Psoas muscle (tissue), 8 donors: Measurements from ENCODE around the gene IFRD1. TPM values are rescaled to one million over a fixed set of nuclear protein-coding genes. Genes with fewer than 3 reads are reported as not detected.
A peak's percentile ranks its signal among the peaks of the same experiment; 100 is the strongest.

ENCODE experiments used
- ATAC-seq, 4 donors: fragments of 200-7000 bp; cut with Tn5 transposase; one replicate each; pipeline ENCODE4 v1.9.1; 2020; ENCODE audit warnings: moderate library complexity in 3 of 4, mild to moderate bottlenecking in 2 of 4
- DNase-seq, 2 donors: peaks; one replicate each; pipeline ENCODE4 v3.0.0-alpha.2; 2020
- H3K27ac ChIP-seq: fragments of 200-600 bp; one replicate; pipeline ENCODE4 v1.8.0; 2022
- H3K27me3 ChIP-seq, 3 donors: fragments of 200-600 bp in 1 of 3; one replicate each; pipeline versions ENCODE4 v1.6.1 to v1.8.0; 2013 to 2022; ENCODE audit warnings: low read length in 2 of 3, mild to moderate bottlenecking in 2 of 3, moderate library complexity in 1 of 3; ENCODE audit not compliant: insufficient read depth in 3 of 3
- H3K36me3 ChIP-seq, 2 donors: fragments of 200-600 bp in 1 of 2; one replicate each; pipeline versions ENCODE4 v1.6.1 to v1.8.0; 2013 to 2022; ENCODE audit warnings: low read depth in 1 of 2, mild to moderate bottlenecking in 1 of 2, moderate library complexity in 1 of 2; ENCODE audit not compliant: insufficient read depth in 1 of 2
- H3K4me1 ChIP-seq: fragments of 200-600 bp; one replicate; pipeline ENCODE4 v1.8.0; 2022
- H3K4me3 ChIP-seq: fragments of 200-600 bp; one replicate; pipeline ENCODE4 v1.8.0; 2022; ENCODE audit warnings: mild to moderate bottlenecking
- H3K9me3 ChIP-seq: fragments of 200-600 bp; one replicate; pipeline ENCODE4 v1.8.0; 2022
- CTCF ChIP-seq: fragments of 200-600 bp; IDR thresholded peaks from one replicate; pipeline ENCODE4 v1.8.0; 2022; ENCODE audit warnings: antibody characterized with exemption
- WGBS, 3 donors: extraction: QIAGEN DNeasy Blood & Tissue Kit; methylation state at CpG; one replicate each; pipeline versions ENCODE4 v1.1.6 to v1.1.7; 2013; 5-methylcytosine and 5-hydroxymethylcytosine counted together
- intact Hi-C, 2 donors: fragments of 100-400 bp; cut with DNase I; formaldehyde crosslinking; loops; one replicate each; pipeline versions ENCODE4 v1.11.0 to v1.14.2; 2022
- polyA plus RNA-seq, 3 donors: library from polyadenylated mRNA; stranded (reverse); fragments of 200-250 nt; gene quantifications; one replicate each; pipeline ENCODE4 v1.2.3, GENCODE V29; 2013
- total RNA-seq, 4 donors: library from RNA; stranded (reverse); fragmentation: NEBNext Ultra II Directional in 2 of 4; extraction: Animal tissue kit (Norgen Biotek cat#: 25700) in 2 of 4; gene quantifications; one replicate each; pipeline versions ENCODE4 v1.2.1 to v1.2.4, GENCODE V29; 2021 to 2023
- donor health status: healthy with polysubstance abuse.
- donor health status: DM: no; HTN: no; CAD: no; lungs with moderate emphysema.
- donor health status: Bipolar disorder and iron deficiency.
- donor health status: healthy.
- donor health status: DM: yes; HTN: yes; CAD: no.
- donor health status: DM: no; HTN: no; CAD: no.
- donor health status: DM: no; HTN: no; CAD: no.
- donor health status: DM: yes; HTN: yes; CAD: no.

Gene IFRD1
- total and polyA plus RNA-seq, 7 donors, result 34.7 to 163 (median 60.3) TPM

- Histone ChIP-seq H3K4me3 (no peak overlapping the region), H3K27me3 (no peaks in the 10 kb centered on the region), H3K36me3 (no peaks in the 10 kb centered on the region), H3K27ac (no peak overlapping the region), H3K4me1 (no peaks in the 10 kb centered on the region), H3K9me3 (no peaks in the 10 kb centered on the region)
- no peak for DNase-seq
- WGBS, 3 donors, result 85 to 88% (median 86%) methylated on average over 5 of the region's 5 CpGs
- TF ChIP-seq CTCF, result no peak
- intact Hi-C loops, result no loop called here
- ATAC-seq, result peak in 3 of 4 donors; percentile 29 to 51 (median 51)
Observed at GRCh38 chr7:112510001-112510742, 59.9 kb downstream of the IFRD1 start.

- no peak for DNase-seq
- no peaks in the 10 kb centered on the region for H3K27me3 ChIP-seq
- no peak for TF ChIP-seq CTCF
Observed at GRCh38 chr7:112510743-112511110, 60.5 kb downstream of the IFRD1 start.

GRCh38 chr7:112511451-112512202 is 61.4 kb downstream of the IFRD1 start:
- ATAC-seq, result peak in 1 of 4 donors; percentile 31
- H3K36me3 ChIP-seq, result no peaks in the 10 kb centered on the region
- H3K4me3 ChIP-seq, result no peak overlapping the region
- H3K9me3 ChIP-seq, result no peaks in the 10 kb centered on the region
- H3K4me1 ChIP-seq, result no peaks in the 10 kb centered on the region
- no peak for DNase-seq
- TF ChIP-seq CTCF, result no peak
- no peak overlapping the region for H3K27ac ChIP-seq
- no peaks in the 10 kb centered on the region for H3K27me3 ChIP-seq
- intact Hi-C loops, result no loop called here
- 45 to 54% (median 47%) methylated on average over 6 of the region's 6 CpGs for WGBS, 3 donors

More at GRCh38 chr7:112510743-112511110, 60.5 kb downstream of the IFRD1 start:
- Histone ChIP-seq H3K4me3 (no peak overlapping the region), H3K36me3 (no peaks in the 10 kb centered on the region), H3K27ac (no peak overlapping the region), H3K9me3 (no peaks in the 10 kb centered on the region), H3K4me1 (no peaks in the 10 kb centered on the region)
- no peak for ATAC-seq
- intact Hi-C loops, result no loop called here

GRCh38 chr7:112512451-112513210 is 62.4 kb downstream of the IFRD1 start:
- Histone ChIP-seq H3K9me3 (no peaks in the 10 kb centered on the region), H3K4me1 (no peaks in the 10 kb centered on the region), H3K36me3 (no peaks in the 10 kb centered on the region), H3K27ac (no peak overlapping the region), H3K4me3 (no peak overlapping the region), H3K27me3 (peaks cover 0 to 5% (median 0%) of the 10 kb centered on the region in 3 donors)
- intact Hi-C loops, result no loop called here
- TF ChIP-seq CTCF, result no peak
- 56 to 85% (median 59%) methylated on average over 5 of the region's 5 CpGs for WGBS, 3 donors
- ATAC-seq (no peak), DNase-seq (no peak)
